T1000 (cell line): ENCODE results near the gene PROSER2.

Experiments used
- DNase-seq: peaks from one replicate; lab custom pipeline; 2025; ENCODE audit warnings: mixed read lengths; lab: John Stamatoyannopoulos, UW

The PROSER2 gene

GRCh38 chr10:11869743-11870460 is 46.7 kb downstream of the PROSER2 start:
- no peak for DNase-seq

- no peak for DNase-seq
These were observed 47.3 kb downstream of the PROSER2 start for GRCh38 chr10:11870461-11870780.

GRCh38 chr10:11870900-11871400 is 47.8 kb downstream of the PROSER2 start:
- no peak for DNase-seq

DNA sequence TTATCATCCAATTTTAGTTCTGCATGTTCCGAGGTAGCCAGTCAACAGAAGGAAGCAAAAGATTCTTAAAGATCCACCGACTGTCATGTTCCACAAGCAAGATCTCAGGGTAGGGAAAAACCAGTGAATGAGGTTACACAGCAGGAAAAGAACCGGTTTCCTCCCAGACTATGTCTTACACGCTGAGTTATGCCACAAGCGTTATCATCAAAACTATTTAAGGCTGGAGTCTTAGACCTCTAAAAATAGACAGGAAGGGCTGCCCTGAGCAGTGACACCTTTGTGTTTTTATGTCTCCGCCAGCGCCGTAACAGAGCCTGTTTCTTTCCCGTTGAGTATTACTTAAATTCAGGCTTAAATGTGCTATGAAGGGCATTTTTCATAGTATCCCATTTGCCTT is 48.3 kb downstream of the PROSER2 start:
- no peak for DNase-seq

DNA sequence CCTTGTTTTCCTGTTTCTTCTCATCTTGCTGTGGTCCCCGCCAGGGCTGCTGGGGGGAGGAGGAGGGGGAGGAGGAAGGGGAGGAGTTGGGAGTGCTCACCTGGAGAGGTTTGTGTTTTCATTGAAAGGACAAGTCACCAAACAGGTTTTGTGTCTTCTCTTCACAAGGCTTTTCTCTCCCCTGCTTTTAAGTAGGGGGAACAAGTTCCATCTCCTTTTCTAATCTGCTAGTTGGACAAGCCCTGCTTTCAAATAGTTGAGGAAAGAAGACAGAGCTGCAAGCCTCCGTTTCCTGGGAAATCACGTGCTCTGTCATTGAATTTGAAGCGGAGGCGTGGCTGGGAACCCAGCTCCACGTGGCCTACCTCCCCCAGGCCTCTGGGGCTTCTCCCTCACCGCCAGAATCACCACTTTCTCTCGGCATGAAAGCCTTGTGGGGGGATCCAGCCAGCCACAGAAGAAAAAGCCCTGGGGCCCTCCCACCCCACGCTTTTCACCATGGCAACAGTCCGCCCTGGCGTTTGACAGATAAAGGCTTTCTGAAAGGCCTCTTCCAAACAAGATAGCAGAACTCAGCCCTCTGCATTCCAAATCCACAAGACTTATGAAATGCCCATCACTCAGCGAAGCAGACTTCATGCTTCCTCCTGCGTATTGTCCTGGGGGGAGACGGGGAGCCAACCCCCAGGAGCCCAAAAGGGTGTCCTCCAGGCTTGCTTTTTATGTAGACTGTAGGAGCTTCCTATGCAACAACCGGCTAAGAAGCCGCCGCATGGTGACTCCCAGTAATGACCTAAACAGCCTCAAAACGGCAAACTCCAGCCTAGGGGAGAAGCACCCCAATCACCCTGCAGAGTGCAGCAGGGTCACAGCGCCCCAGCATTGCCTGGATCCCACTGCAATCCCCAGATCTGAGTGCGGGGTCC is 51.7 kb downstream of the PROSER2 start:
- DNase-seq, result no peak

- peak; percentile 83 for DNase-seq
These were observed 52.5 kb downstream of the PROSER2 start for GRCh38 chr10:11875494-11876281.

- DNase-seq, result no peak
These were observed 53.2 kb downstream of the PROSER2 start for GRCh38 chr10:11876324-11876723.

- no peak for DNase-seq
These were observed 53.8 kb downstream of the PROSER2 start for GRCh38 chr10:11876805-11877590.

DNA sequence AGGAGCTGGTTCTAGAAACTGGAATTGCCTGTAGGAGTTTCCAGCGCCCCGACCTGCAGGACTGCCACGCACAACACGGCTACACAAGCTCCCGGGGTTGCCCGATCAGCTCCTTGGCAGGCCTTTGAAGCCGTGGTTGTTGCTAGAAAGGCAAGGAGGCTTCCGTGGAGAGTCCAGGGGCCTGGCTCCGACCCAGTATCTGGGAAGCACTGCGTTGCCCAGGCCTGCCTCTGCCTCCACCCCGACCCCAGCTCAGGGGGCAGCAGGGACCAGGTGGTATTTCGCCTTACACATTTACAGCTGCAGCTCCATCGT is 54.4 kb downstream of the PROSER2 start:
- no peak for DNase-seq

GRCh38 chr10:11878776-11879175 is 55.6 kb downstream of the PROSER2 start:
- DNase-seq, result no peak

DNA sequence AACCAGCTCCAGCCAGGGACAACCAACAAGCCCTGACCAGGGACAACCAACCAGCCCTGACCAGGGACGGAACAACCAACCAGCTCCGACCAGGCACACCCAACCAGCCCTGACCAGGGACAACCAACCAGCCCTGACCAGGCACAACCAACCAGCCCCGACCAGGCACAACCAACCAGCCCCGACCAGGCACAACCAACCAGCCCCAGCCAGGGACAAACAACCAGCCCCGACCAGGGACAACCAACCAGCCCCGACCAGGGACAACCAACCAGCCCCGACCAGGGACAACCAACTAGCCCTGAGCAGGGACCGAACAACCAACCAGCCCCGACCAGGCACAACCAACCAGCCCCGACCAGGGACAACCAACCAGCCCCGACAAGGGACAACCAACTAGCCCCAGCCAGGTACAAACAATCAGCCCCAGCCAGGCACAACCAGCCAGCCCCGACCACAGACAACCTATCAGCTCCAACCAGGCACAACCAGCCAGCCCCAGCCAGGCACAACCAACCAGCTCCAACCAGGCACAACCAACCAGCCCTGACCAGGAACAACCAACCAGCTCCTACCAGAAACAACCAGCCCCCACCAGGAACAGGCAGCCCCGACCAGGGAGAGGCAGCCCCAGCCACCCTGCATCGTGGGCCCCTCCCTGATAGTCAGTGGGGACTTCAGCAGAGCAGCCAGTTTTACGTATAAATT is 56.4 kb downstream of the PROSER2 start:
- no peak for DNase-seq

DNA sequence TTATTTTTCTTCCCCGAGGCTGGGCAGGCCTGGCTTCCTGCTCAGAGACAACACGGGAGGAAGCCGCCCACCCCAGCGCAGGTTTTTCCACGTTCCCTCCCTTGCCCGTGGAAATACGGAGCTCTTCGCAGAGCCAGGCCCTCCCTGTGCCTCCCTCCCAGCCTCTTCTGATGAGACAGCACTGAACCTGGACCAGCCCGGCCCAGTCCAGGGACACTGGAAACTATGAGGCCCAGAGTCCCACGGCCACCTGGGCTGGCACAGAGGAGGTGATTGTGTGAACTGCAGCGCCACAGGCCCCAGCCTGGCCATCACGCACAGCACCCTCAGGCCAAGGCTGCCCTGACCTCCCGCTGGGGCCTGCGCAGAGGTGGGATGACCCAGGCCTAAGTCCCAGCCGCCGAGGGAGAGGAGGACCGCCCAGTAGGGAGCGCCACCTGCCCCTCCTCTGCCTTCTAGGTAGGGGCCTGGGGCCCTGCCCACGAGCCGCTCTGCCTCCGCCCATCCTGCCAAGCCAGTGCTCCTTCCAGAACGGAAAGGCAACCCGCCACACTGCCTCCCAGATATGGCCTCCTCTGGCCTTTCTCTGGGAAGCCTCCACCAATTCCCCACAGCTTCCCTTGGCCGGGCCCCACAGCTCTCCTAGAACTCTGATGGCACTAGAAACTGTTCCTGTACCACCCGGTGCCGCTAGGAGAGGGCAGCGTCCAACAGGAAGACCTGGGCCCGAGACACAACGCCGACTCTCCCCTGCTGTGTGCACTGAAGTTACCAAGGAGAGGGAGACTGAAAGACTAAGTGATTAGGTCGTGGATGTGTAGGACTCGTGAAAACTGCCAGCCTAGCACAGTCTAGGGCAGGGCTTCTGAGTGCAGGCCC is 57.2 kb downstream of the PROSER2 start:
- DNase-seq, result no peak

- DNase-seq, result no peak
These were observed 57.9 kb downstream of the PROSER2 start for GRCh38 chr10:11881030-11881476.

DNA sequence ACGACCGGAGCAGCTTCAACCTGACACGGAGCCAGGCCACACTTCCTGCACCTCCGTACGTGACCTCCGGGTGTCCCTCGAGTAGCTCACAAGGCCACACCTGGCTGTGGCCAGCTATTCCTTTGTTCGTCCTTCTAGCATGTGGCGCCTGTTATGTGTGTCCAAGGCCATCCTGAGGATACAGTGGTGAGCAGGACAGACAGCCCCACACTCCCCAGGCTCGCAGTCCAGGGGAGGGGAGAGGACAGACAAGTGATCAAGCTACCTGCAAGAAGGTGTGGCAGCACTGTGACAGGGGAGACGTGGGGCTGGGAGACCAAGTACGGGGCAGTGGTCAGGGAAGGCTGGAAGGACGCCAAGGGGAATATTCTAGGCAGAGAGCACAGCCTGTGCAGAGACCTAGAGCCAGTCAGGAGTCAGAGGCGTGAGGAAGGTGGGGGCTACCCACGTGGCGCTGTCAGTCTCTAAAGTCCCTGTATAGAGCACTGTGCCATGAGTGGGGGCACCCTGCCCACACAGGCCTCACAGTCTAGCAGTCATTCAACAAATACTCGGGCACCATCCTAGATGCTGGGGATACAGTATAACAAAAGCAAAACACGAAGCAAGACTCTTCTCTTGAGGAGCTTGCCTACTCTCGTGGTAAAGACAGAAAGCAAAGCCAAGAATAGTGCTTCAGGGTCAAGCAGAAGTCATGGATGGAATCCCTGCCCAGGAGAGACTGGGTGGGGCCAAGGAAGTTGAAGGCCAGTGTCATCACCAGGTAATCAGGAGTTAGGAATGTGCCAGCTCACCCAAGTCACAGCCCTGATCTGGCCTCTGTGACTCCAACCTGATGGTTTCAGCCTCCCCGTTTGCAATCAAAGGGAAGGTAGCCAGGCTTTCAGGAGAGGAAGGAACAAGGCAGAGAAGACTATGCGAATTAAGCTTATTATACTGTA is 58.6 kb downstream of the PROSER2 start:
- DNase-seq, result no peak

- DNase-seq, result no peak
These were observed 59.7 kb downstream of the PROSER2 start for GRCh38 chr10:11882646-11883375.

DNA sequence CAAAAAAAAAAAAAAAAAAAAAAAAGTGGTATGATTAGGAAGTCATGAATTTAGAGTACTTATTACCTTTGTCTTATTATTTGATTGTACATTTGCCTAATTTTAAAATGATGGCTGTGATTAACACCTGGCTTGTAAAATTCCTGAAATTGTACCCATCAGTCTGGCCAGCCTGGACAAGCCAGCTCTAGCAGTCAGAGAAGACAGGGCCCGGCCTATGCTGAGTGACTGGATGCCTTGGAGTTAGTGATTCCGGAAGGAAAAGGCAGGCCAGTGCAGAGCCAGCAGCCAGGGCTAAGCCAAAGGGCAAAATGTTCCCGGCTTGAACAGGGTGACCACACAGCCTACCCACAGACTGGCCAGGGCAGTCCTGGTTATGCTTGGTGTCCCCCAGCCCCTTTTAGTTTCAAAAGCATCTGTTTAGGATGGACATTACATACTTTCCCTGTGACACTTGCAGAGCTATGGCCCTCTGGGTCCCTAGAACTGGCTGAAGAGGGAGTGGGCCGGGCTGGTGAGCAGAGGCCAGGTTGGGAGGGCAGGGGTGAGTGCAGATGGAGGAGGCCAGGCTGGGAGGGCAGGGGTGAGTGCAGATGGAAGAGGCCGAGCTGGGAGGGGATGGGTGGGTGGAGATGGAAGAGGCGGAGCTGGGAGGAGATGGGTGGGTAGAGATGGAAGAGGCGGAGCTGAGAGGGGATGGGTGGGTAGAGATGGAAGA is 61.7 kb downstream of the PROSER2 start:
- DNase-seq, result no peak

- DNase-seq, result no peak
These were observed 62.4 kb downstream of the PROSER2 start for GRCh38 chr10:11885437-11886137.
